Embryonic facial prominence (tissue), 1 donor: ENCODE measurements around the gene FAM227A.

Source experiments
- DNase-seq: peaks from one replicate; pipeline ENCODE4 v3.0.0-alpha.2; 2016; ENCODE audit errors: extremely low spot score

Gene FAM227A

GRCh38 chr22:38656256-38657044 lies at the start of gene FAM227A, which contains the start of gene CBY1:
Gene FAM227A (minus strand): TSS chr22:38656392. CDS start chr22:38650168, 6,224 bp downstream.
Gene CBY1 (plus strand): TSS chr22:38656638. CDS start chr22:38668055, 11,417 bp downstream.
- peak; percentile 82 for DNase-seq

- DNase-seq: peak; percentile 100
Measured at GRCh38 chr22:38705235-38706100, 49.3 kb upstream of the FAM227A start, which contains the start of gene GTPBP1. Gene GTPBP1 (plus strand): TSS chr22:38705944. CDS start chr22:38705956, 12 bp downstream.

GRCh38 chr22:38704654-38705234 lies 48.6 kb upstream of the FAM227A start:
- no peak for DNase-seq

GRCh38 chr22:38700789-38701628 lies 44.8 kb upstream of the FAM227A start, which contains the start of gene JOSD1:
Gene JOSD1 (minus strand): TSS chr22:38700943. CDS start chr22:38699987, 956 bp downstream.
- peak; percentile 89 for DNase-seq

- no peak for DNase-seq
Measured at GRCh38 chr22:38700270-38700788, 44.1 kb upstream of the FAM227A start.

- DNase-seq: no peak
Measured at GRCh38 chr22:38699784-38700183, 43.6 kb upstream of the FAM227A start.

GRCh38 chr22:38699143-38699542 lies 43.0 kb upstream of the FAM227A start:
- DNase-seq: no peak

GRCh38 chr22:38698407-38699094 lies 42.4 kb upstream of the FAM227A start:
- no peak for DNase-seq

- DNase-seq: no peak
Measured at GRCh38 chr22:38697425-38698089, 41.4 kb upstream of the FAM227A start.

GRCh38 chr22:38696606-38697424 lies 40.6 kb upstream of the FAM227A start:
- no peak for DNase-seq

GRCh38 chr22:38694940-38695339 lies 38.7 kb upstream of the FAM227A start:
- DNase-seq: no peak

- DNase-seq: no peak
Measured at GRCh38 chr22:38694049-38694448, 37.9 kb upstream of the FAM227A start.

GRCh38 chr22:38689651-38690050 lies 33.5 kb upstream of the FAM227A start:
- DNase-seq: no peak

GRCh38 chr22:38685761-38686160 lies 29.6 kb upstream of the FAM227A start:
- DNase-seq: no peak

GRCh38 chr22:38684895-38685294 lies 28.7 kb upstream of the FAM227A start:
- DNase-seq: no peak

- DNase-seq: peak; percentile 80
Measured at GRCh38 chr22:38681582-38682335, 25.6 kb upstream of the FAM227A start, which contains the start of gene TOMM22. Gene TOMM22 (plus strand): TSS chr22:38681957. CDS start chr22:38681979, 22 bp downstream.

GRCh38 chr22:38675833-38676232 lies 19.6 kb upstream of the FAM227A start:
- DNase-seq: no peak

GRCh38 chr22:38674888-38675287 lies 18.7 kb upstream of the FAM227A start:
- no peak for DNase-seq
